GM23248 (cell line): ENCODE results near the gene SLC6A12.

Source experiments
- EZH2 ChIP-seq: fragments of 200-600 bp; sonication (generic); IDR thresholded peaks from 2 replicates; pipeline ENCODE4 v1.6.1; 2018; ENCODE audit warnings: antibody characterized with exemption, mild to moderate bottlenecking; ENCODE audit not compliant: insufficient read depth, poor library complexity, severe bottlenecking
- EZH2phosphoT487 ChIP-seq: fragments of 200-600 bp; sonication (generic); IDR thresholded peaks from 2 replicates; pipeline ENCODE4 v1.6.1; 2018; ENCODE audit warnings: antibody characterized with exemption, moderate library complexity, mild to moderate bottlenecking, low read depth; ENCODE audit not compliant: insufficient read depth

DNA sequence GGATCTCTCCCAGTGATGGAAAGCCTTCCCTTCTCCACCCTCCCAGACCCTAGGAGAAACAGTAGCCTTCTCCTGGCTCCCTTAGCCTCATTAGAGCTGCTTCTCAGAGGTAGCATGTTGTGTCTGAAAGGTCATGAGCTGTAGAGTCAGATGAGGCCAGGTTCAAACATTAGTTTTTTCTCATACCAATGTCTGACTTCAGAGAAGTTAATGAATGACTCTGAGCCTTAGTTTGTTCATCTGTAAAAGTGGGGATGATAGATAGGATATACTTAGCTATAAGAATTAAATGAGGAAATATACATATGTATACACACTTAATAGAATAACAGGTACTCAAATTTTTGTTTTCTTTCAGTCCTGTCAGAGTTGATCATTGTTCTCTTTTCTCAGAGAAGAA lies 48.2 kb upstream of the SLC6A12 start:
- TF ChIP-seq EZH2: no peak
- no peak for TF ChIP-seq EZH2phosphoT487
